GM18867 (cell line): Measurements from ENCODE around the gene PNMA6E.
"Not testable (repeated sequence)": the region's sequence is repeated elsewhere in the genome, so short reads cannot be mapped to it uniquely, and the experiment has no call there.

Experiments used
- ATAC-seq: cut with Tn5 transposase; IDR thresholded peaks from one replicate; pipeline ENCODE4 v1.9.1; 2021; ENCODE audit warnings: mild to moderate bottlenecking, moderate library complexity; ENCODE audit not compliant: unreplicated experiment

PNMA6E gene

GRCh38 chrX:153409414-153410101 is 8.4 kb upstream of the PNMA6E start:
- ATAC-seq, result no peak

- ATAC-seq, result no peak
Measured at GRCh38 chrX:153408871-153409351, 7.8 kb upstream of the PNMA6E start.

GRCh38 chrX:153408221-153408721 is 7.1 kb upstream of the PNMA6E start:
- no peak for ATAC-seq

- ATAC-seq, result no peak
Measured at GRCh38 chrX:153407736-153408135, 6.6 kb upstream of the PNMA6E start.

- no peak for ATAC-seq
Measured at GRCh38 chrX:153406903-153407302, 5.8 kb upstream of the PNMA6E start.

GRCh38 chrX:153406011-153406410 is 4.9 kb upstream of the PNMA6E start:
- ATAC-seq, result no peak

GRCh38 chrX:153405426-153405825 is 4.3 kb upstream of the PNMA6E start:
- ATAC-seq, result no peak

- ATAC-seq, result not testable (repeated sequence)
Measured at GRCh38 chrX:153404333-153404732, 3.2 kb upstream of the PNMA6E start.

GRCh38 chrX:153400146-153401132 is 711 bp downstream of the PNMA6E start:
- no peak for ATAC-seq

GRCh38 chrX:153398275-153398960 is 2.7 kb downstream of the PNMA6E start:
- ATAC-seq, result no peak

GRCh38 chrX:153397256-153397960 is 3.7 kb downstream of the PNMA6E start:
- ATAC-seq, result no peak

GRCh38 chrX:153396320-153397195 is 4.6 kb downstream of the PNMA6E start:
- no peak for ATAC-seq

- ATAC-seq, result no peak
Measured at GRCh38 chrX:153395613-153396319, 5.4 kb downstream of the PNMA6E start.

GRCh38 chrX:153394612-153395011 is 6.5 kb downstream of the PNMA6E start:
- ATAC-seq, result no peak

GRCh38 chrX:153392642-153393321 is 8.4 kb downstream of the PNMA6E start:
- no peak for ATAC-seq

- not testable (repeated sequence) for ATAC-seq
Measured at GRCh38 chrX:153389460-153389768, 11.7 kb downstream of the PNMA6E start.

- no peak for ATAC-seq
Measured at GRCh38 chrX:153388722-153389459, 12.3 kb downstream of the PNMA6E start.
